Stimulated activated CD8-positive, alpha-beta memory T cell treated with anti-CD3 and anti-CD28 coated beads, Interleukin-15, amount 100 ng/mL, for 1 hour (primary cell): ENCODE results near the gene SERPINA3.
"Not testable (repeated sequence)": the region's sequence is repeated elsewhere in the genome, so short reads cannot be mapped to it uniquely, and the experiment has no call there.

Experiments
- DNase-seq: peaks from one replicate; pipeline ENCODE4 v3.0.0-alpha.2; 2020; ENCODE audit warnings: low read depth

Gene SERPINA3

GRCh38 chr14:94612174-94612573, at the start of gene SERPINA3:
TSS of gene SERPINA3 (plus strand) at chr14:94612391. CDS start at chr14:94614442, 2,051 bp downstream.
- no peak for DNase-seq

GRCh38 chr14:94562941-94563883, 49.0 kb upstream of the SERPINA3 start:
- DNase-seq = no peak

GRCh38 chr14:94564381-94564780, 47.8 kb upstream of the SERPINA3 start:
- DNase-seq = no peak

GRCh38 chr14:94568186-94568585, 44.0 kb upstream of the SERPINA3 start:
- DNase-seq = no peak

- no peak for DNase-seq
Observed at GRCh38 chr14:94569381-94570001, 42.7 kb upstream of the SERPINA3 start.

GRCh38 chr14:94570002-94570400, 42.2 kb upstream of the SERPINA3 start:
- no peak for DNase-seq

GRCh38 chr14:94570440-94570839, 41.8 kb upstream of the SERPINA3 start:
- DNase-seq = no peak

- DNase-seq = no peak
Observed at GRCh38 chr14:94571395-94571794, 40.8 kb upstream of the SERPINA3 start.

- no peak for DNase-seq
Observed at GRCh38 chr14:94571950-94572349, 40.2 kb upstream of the SERPINA3 start.

- DNase-seq = no peak
Observed at GRCh38 chr14:94572637-94573303, 39.4 kb upstream of the SERPINA3 start.

GRCh38 chr14:94573475-94574277, 38.5 kb upstream of the SERPINA3 start:
- no peak for DNase-seq

- DNase-seq = no peak
Observed at GRCh38 chr14:94574336-94574735, 37.9 kb upstream of the SERPINA3 start.

GRCh38 chr14:94575730-94576585, 36.2 kb upstream of the SERPINA3 start:
- no peak for DNase-seq

- DNase-seq = not testable (repeated sequence)
Observed at GRCh38 chr14:94577472-94577871, 34.7 kb upstream of the SERPINA3 start.

- no peak for DNase-seq
Observed at GRCh38 chr14:94578712-94579111, 33.5 kb upstream of the SERPINA3 start.

GRCh38 chr14:94581127-94581999, 30.8 kb upstream of the SERPINA3 start, which contains the start of gene SERPINA5:
TSS of gene SERPINA5 (plus strand) at chr14:94581426. CDS start at chr14:94587363, 5,937 bp downstream.
- no peak for DNase-seq

- DNase-seq = no peak
Observed at GRCh38 chr14:94582199-94582750, 29.9 kb upstream of the SERPINA3 start.

GRCh38 chr14:94582851-94583250, 29.3 kb upstream of the SERPINA3 start:
- no peak for DNase-seq

GRCh38 chr14:94583557-94583956, 28.6 kb upstream of the SERPINA3 start:
- no peak for DNase-seq
